Measurements from ENCODE around the gene AXDND1.
"Not testable (repeated sequence)": the region's sequence is repeated elsewhere in the genome, so short reads cannot be mapped to it uniquely, and the experiment has no call there.

AXDND1 gene

DNA sequence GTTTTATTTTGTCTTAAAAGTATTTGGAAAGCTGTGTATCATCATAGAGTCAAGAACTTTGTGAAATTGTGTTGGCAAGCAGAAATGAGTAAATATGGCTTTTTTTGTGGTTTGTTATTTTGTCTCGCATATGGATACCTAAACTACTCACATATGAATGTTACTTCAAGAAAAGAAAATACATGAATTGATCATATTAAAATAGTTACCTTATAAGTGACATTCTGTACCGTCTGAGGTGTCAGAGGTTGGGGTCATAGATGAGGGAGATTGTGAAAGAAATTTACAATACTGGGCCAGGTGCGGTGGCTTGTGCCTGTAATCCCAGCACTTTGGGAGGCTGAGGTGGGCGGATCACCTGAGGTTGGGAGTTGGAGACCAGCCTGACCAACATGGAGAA is 31.3 kb upstream of the AXDND1 start:
- Histone ChIP-seq H3K36me3 (ENCODE audit: control insufficient read depth in 5 of 5, insufficient read depth in 5 of 5, low read length in 5 of 5) (peaks cover 4 to 18% (median 7%) of the 10 kb centered on the region in 5 donors), H3K9ac (ENCODE audit: low read length in 5 of 5) (no peak overlapping the region), H3K9me3 (ENCODE audit: control insufficient read depth in 5 of 5, low read length in 5 of 5) (peaks cover 0 to 5% (median 4%) of the 10 kb centered on the region in 5 donors), H3K27me3 (ENCODE audit: control insufficient read depth in 5 of 5, insufficient read depth in 4 of 5, low read length in 5 of 5) (no peaks in the 10 kb centered on the region), H3K4me3 (ENCODE audit: low read depth in 1 of 5, low read length in 5 of 5) (no peak overlapping the region), H3K4me1 (ENCODE audit: control insufficient read depth in 5 of 5, insufficient read depth in 5 of 5, low read length in 5 of 5) (no peaks in the 10 kb centered on the region), H3K27ac (ENCODE audit: low read depth, low read length) (no peak overlapping the region)

DNA sequence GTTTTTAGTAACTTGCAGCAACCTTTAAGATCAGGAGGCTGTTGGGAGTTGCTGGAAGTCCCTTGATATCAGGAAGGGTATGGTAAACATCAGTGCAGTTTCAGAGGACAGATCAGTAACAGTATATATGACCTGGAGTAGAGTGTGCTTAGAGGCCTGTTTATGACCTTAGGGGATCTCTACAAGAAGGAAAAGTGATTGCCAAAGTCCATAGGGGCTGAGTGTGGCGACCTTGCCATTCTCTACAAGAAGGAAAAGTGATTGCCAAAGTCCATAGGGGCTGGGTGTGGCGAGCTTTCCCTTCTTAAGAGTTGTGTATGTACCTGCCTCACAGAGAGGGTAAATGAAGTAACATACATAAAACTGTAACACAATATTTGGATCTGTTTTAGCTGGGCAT is 28.5 kb upstream of the AXDND1 start:
- H3K9me3 ChIP-seq (ENCODE audit: control insufficient read depth in 5 of 5, low read length in 5 of 5): no peaks in the 10 kb centered on the region
- no peaks in the 10 kb centered on the region for H3K27me3 ChIP-seq (ENCODE audit: control insufficient read depth in 5 of 5, insufficient read depth in 4 of 5, low read length in 5 of 5)
- peaks cover 4 to 27% (median 11%) of the 10 kb centered on the region in 5 donors for H3K36me3 ChIP-seq (ENCODE audit: control insufficient read depth in 5 of 5, insufficient read depth in 5 of 5, low read length in 5 of 5)
- H3K9ac ChIP-seq (ENCODE audit: low read length in 5 of 5): no peak overlapping the region
- no peaks in the 10 kb centered on the region for H3K4me1 ChIP-seq (ENCODE audit: control insufficient read depth in 5 of 5, insufficient read depth in 5 of 5, low read length in 5 of 5)
- no peak overlapping the region for H3K4me3 ChIP-seq (ENCODE audit: low read depth in 1 of 5, low read length in 5 of 5)
- H3K27ac ChIP-seq (ENCODE audit: low read depth, low read length): no peak overlapping the region

DNA sequence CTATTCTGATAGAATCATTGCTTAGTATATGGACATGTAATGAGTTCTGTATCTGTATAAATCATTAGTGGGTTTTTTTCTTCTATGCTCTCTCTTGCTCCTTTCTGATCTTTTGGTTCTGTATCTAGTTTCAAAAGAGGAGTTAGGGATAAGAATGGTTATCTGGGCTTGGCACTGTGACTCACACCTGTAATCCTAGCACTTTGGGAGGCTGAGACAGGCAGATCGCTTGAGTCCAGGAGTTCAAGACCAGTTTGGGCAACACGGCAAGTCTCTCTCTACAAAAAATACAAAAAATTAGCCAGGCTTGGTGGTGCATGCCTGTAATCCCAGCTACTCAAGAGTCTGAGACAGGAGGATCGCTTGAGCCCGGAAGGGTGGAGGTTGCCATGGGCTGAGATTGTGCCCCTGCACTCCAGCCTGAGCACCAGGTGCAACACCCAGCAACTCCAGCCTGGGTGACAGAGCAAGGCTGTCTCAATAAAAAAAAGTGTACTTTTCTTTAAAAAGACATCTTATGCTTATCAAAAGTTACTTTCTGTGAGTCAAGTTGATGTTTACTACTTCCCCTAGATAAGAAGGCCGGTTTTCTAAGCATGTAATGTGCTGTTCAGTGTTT is 27.7 kb upstream of the AXDND1 start:
- Histone ChIP-seq H3K36me3 (ENCODE audit: control insufficient read depth in 5 of 5, insufficient read depth in 5 of 5, low read length in 5 of 5) (peaks cover 6 to 33% (median 16%) of the 10 kb centered on the region in 5 donors), H3K4me3 (ENCODE audit: low read depth in 1 of 5, low read length in 5 of 5) (no peak overlapping the region), H3K4me1 (ENCODE audit: control insufficient read depth in 5 of 5, insufficient read depth in 5 of 5, low read length in 5 of 5) (no peaks in the 10 kb centered on the region), H3K27ac (ENCODE audit: low read depth, low read length) (no peak overlapping the region), H3K9me3 (ENCODE audit: control insufficient read depth in 5 of 5, low read length in 5 of 5) (no peaks in the 10 kb centered on the region), H3K9ac (ENCODE audit: low read length in 5 of 5) (no peak overlapping the region), H3K27me3 (ENCODE audit: control insufficient read depth in 5 of 5, insufficient read depth in 4 of 5, low read length in 5 of 5) (no peaks in the 10 kb centered on the region)

DNA sequence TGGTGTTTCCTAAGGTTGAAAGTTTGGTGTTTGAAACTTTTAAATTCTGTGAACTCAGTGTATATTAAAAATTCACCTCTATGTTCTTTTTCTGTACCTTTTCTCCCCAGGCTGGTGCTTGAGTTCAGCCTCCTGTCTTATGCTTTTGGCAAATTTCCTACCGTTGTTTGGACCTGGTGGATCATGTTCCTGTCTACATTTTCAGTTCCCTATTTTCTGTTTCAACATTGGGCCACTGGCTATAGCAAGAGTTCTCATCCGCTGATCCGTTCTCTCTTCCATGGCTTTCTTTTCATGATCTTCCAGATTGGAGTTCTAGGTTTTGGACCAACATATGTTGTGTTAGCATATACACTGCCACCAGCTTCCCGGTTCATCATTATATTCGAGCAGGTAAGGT is 24.9 kb upstream of the AXDND1 start:
- Histone ChIP-seq H3K4me3 (ENCODE audit: low read depth in 1 of 5, low read length in 5 of 5) (no peak overlapping the region), H3K9ac (ENCODE audit: low read length in 5 of 5) (no peak overlapping the region), H3K9me3 (ENCODE audit: control insufficient read depth in 5 of 5, low read length in 5 of 5) (no peaks in the 10 kb centered on the region), H3K4me1 (ENCODE audit: control insufficient read depth in 5 of 5, insufficient read depth in 5 of 5, low read length in 5 of 5) (no peaks in the 10 kb centered on the region), H3K27ac (ENCODE audit: low read depth, low read length) (no peak overlapping the region), H3K36me3 (ENCODE audit: control insufficient read depth in 5 of 5, insufficient read depth in 5 of 5, low read length in 5 of 5) (peaks cover 17 to 55% (median 27%) of the 10 kb centered on the region in 5 donors), H3K27me3 (ENCODE audit: control insufficient read depth in 5 of 5, insufficient read depth in 4 of 5, low read length in 5 of 5) (no peaks in the 10 kb centered on the region)

DNA sequence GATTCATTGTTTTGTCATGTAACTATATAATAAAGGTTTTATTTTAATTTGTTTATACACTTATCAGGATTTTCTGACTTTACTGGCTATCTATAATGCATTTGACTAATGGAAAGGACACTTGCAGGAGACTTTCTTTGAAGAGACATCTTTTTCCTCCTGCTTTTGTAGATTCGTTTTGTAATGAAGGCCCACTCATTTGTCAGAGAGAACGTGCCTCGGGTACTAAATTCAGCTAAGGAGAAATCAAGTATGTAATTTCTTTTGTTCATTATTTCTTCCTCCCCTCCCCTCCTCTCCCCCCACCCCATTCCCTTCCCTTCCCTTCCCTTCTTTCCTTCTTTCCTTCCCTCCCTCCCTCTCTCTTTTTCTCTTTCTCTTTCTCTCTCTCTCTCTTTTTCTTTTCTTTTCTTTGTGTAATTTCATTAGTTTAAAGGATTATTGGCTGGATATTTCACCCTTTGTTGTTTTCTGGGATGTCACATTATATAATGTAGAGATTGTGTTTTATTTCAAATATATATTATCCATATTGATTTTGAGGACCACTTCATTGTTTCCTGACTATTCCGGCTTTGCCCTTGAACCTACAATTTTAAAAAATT is 23.7 kb upstream of the AXDND1 start:
- no peak overlapping the region for H3K9ac ChIP-seq (ENCODE audit: low read length in 5 of 5)
- H3K4me3 ChIP-seq (ENCODE audit: low read depth in 1 of 5, low read length in 5 of 5): no peak overlapping the region
- H3K27ac ChIP-seq (ENCODE audit: low read depth, low read length): no peak overlapping the region
- no peaks in the 10 kb centered on the region for H3K4me1 ChIP-seq (ENCODE audit: control insufficient read depth in 5 of 5, insufficient read depth in 5 of 5, low read length in 5 of 5)
- H3K9me3 ChIP-seq (ENCODE audit: control insufficient read depth in 5 of 5, low read length in 5 of 5): no peaks in the 10 kb centered on the region
- H3K27me3 ChIP-seq (ENCODE audit: control insufficient read depth in 5 of 5, insufficient read depth in 4 of 5, low read length in 5 of 5): no peaks in the 10 kb centered on the region
- peaks cover 23 to 60% (median 31%) of the 10 kb centered on the region in 5 donors for H3K36me3 ChIP-seq (ENCODE audit: control insufficient read depth in 5 of 5, insufficient read depth in 5 of 5, low read length in 5 of 5)

DNA sequence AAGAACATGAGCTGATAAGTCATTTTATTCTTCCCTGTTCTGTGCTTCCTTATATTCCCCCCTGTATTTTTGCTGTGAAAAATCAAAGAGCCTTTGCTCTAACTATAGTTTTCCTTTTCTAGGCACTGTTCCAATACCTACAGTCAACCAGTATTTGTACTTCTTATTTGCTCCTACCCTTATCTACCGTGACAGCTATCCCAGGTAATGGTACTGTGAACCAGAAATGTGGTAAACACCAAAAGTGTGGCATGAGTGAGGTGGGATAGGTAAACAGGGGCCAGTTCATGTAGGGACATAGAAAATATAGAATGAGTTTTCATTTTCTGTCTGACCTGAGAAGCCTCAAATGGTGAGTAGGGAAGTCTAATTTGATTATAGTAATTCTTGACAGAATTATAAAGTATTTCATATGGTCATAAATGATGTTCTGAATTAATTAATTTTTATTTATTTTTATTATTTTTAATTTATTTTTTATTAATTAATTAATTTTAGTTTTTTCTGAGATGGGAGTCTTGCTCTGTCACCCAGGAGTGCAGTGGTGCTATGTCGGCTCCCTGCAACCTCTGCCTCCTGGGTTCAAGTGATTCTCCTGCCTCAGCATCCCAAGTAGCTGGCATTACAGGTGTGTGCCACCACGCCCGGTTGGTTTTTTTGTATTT is 22.9 kb upstream of the AXDND1 start:
- H3K27ac ChIP-seq (ENCODE audit: low read depth, low read length): no peak overlapping the region
- no peak overlapping the region for H3K9ac ChIP-seq (ENCODE audit: low read length in 5 of 5)
- peaks cover 0 to 5% (median 0%) of the 10 kb centered on the region in 5 donors for H3K4me1 ChIP-seq (ENCODE audit: control insufficient read depth in 5 of 5, insufficient read depth in 5 of 5, low read length in 5 of 5)
- H3K9me3 ChIP-seq (ENCODE audit: control insufficient read depth in 5 of 5, low read length in 5 of 5): no peaks in the 10 kb centered on the region
- no peaks in the 10 kb centered on the region for H3K27me3 ChIP-seq (ENCODE audit: control insufficient read depth in 5 of 5, insufficient read depth in 4 of 5, low read length in 5 of 5)
- H3K4me3 ChIP-seq (ENCODE audit: low read depth in 1 of 5, low read length in 5 of 5): no peak overlapping the region
- peaks cover 25 to 56% (median 30%) of the 10 kb centered on the region in 5 donors for H3K36me3 ChIP-seq (ENCODE audit: control insufficient read depth in 5 of 5, insufficient read depth in 5 of 5, low read length in 5 of 5)

DNA sequence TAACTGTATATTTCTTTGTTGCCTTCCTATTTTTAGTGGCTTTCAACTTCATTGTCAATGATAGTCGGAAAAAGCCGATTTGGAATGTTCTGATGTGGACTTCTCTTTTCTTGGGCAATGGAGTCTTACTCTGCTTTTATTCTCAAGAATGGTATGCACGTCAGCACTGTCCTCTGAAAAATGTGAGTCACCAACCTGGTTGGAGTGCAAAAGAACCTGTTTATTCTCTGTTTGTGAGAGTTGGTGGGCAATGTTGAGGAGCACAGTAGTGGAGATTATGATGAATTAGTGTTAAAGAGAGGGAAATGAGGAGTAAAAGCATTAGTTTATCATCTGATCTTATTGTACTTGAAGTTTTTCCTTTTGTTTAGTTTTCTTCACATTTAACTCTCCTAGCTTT is 14.5 kb upstream of the AXDND1 start:
- no peak overlapping the region for H3K9ac ChIP-seq (ENCODE audit: low read length in 5 of 5)
- H3K27me3 ChIP-seq (ENCODE audit: control insufficient read depth in 5 of 5, insufficient read depth in 4 of 5, low read length in 5 of 5): no peaks in the 10 kb centered on the region
- peaks cover 20 to 41% (median 25%) of the 10 kb centered on the region in 5 donors for H3K36me3 ChIP-seq (ENCODE audit: control insufficient read depth in 5 of 5, insufficient read depth in 5 of 5, low read length in 5 of 5)
- H3K27ac ChIP-seq (ENCODE audit: low read depth, low read length): no peak overlapping the region
- H3K4me1 ChIP-seq (ENCODE audit: control insufficient read depth in 5 of 5, insufficient read depth in 5 of 5, low read length in 5 of 5): peaks cover 0 to 8% (median 0%) of the 10 kb centered on the region in 5 donors
- H3K4me3 ChIP-seq (ENCODE audit: low read depth in 1 of 5, low read length in 5 of 5): no peak overlapping the region
- H3K9me3 ChIP-seq (ENCODE audit: control insufficient read depth in 5 of 5, low read length in 5 of 5): no peaks in the 10 kb centered on the region

DNA sequence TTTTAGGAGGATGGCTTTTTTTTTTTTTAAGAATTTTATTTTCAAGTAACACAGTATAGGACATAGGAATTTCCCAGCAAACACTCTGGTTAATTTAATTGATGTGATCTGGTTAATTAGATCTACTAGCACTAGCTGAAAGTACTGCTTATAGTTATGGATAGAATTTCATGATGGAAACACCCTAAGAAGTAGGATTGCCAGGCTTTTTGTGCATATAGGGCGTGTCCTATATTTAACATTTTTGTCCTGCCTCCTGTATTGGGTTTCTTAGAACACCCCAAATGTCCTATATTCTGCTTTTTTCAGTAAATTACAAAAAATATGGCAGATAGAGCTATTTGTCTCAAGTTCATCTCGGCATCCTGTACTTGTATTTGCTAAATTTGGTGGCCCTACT is 13.5 kb upstream of the AXDND1 start:
- Histone ChIP-seq H3K27ac (ENCODE audit: low read depth, low read length) (no peak overlapping the region), H3K4me1 (ENCODE audit: control insufficient read depth in 5 of 5, insufficient read depth in 5 of 5, low read length in 5 of 5) (peaks cover 0 to 8% (median 0%) of the 10 kb centered on the region in 5 donors), H3K4me3 (ENCODE audit: low read depth in 1 of 5, low read length in 5 of 5) (no peak overlapping the region), H3K9ac (ENCODE audit: low read length in 5 of 5) (no peak overlapping the region), H3K36me3 (ENCODE audit: control insufficient read depth in 5 of 5, insufficient read depth in 5 of 5, low read length in 5 of 5) (peaks cover 16 to 36% (median 24%) of the 10 kb centered on the region in 5 donors), H3K27me3 (ENCODE audit: control insufficient read depth in 5 of 5, insufficient read depth in 4 of 5, low read length in 5 of 5) (no peaks in the 10 kb centered on the region), H3K9me3 (ENCODE audit: control insufficient read depth in 5 of 5, low read length in 5 of 5) (no peaks in the 10 kb centered on the region)

DNA sequence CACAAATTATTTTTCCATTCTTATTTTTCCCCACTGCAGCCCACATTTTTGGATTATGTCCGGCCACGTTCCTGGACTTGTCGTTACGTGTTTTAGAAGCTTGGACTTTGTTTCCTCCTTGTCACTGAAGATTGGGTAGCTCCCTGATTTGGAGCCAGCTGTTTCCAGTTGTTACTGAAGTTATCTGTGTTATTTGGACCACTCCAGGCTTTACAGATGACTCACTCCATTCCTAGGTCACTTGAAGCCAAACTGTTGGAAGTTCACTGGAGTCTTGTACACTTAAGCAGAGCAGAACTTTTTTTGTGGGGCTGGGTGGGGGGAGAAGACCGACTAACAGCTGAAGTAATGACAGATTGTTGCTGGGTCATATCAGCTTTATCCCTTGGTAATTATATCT is 12.2 kb upstream of the AXDND1 start:
- Histone ChIP-seq H3K4me1 (ENCODE audit: control insufficient read depth in 5 of 5, insufficient read depth in 5 of 5, low read length in 5 of 5) (no peaks in the 10 kb centered on the region), H3K27ac (ENCODE audit: low read depth, low read length) (no peak overlapping the region), H3K9ac (ENCODE audit: low read length in 5 of 5) (no peak overlapping the region), H3K4me3 (ENCODE audit: low read depth in 1 of 5, low read length in 5 of 5) (no peak overlapping the region), H3K9me3 (ENCODE audit: control insufficient read depth in 5 of 5, low read length in 5 of 5) (no peaks in the 10 kb centered on the region), H3K27me3 (ENCODE audit: control insufficient read depth in 5 of 5, insufficient read depth in 4 of 5, low read length in 5 of 5) (no peaks in the 10 kb centered on the region), H3K36me3 (ENCODE audit: control insufficient read depth in 5 of 5, insufficient read depth in 5 of 5, low read length in 5 of 5) (peaks cover 14 to 27% (median 22%) of the 10 kb centered on the region in 5 donors)

DNA sequence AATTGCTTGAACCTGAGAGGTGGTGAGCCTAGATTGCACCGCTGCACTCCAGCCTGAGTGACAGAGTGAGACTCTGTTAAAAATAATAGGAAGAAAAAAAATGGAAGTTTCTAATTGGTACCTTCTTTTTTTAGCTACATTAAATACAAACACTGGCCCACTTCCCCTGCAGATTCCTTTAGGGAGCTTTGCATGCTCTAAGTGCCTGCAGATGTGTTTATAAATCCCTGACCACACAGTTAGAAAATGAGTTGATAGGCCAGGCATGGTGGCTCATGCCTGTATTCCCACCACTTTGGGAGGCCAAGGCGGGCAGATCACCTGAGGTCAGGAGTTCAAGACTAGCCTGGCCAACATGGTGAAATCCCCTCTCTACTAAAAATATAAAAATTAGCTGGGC is 4.1 kb upstream of the AXDND1 start:
- not testable (repeated sequence) for H3K9ac ChIP-seq (ENCODE audit: low read length in 5 of 5); H3K9me3 ChIP-seq (ENCODE audit: control insufficient read depth in 5 of 5, low read length in 5 of 5); H3K27me3 ChIP-seq (ENCODE audit: control insufficient read depth in 5 of 5, insufficient read depth in 4 of 5, low read length in 5 of 5); H3K27ac ChIP-seq (ENCODE audit: low read depth, low read length); H3K36me3 ChIP-seq (ENCODE audit: control insufficient read depth in 5 of 5, insufficient read depth in 5 of 5, low read length in 5 of 5); H3K4me3 ChIP-seq (ENCODE audit: low read depth in 1 of 5, low read length in 5 of 5)
- H3K4me1 ChIP-seq (ENCODE audit: control insufficient read depth in 5 of 5, insufficient read depth in 5 of 5, low read length in 5 of 5): peaks cover 0 to 11% (median 6%) of the 10 kb centered on the region in 5 donors
